GM11168 (cell line): ENCODE data around the gene CIAO2A.

Experiments used
- in situ Hi-C: fragments of 300-500 bp; cut with MboI; formaldehyde crosslinking; loops from one replicate; pipeline ENCODE4 v1.12.0; 2022; ENCODE audit warnings: low sequenced_read_pairs; ENCODE audit not compliant: unreplicated experiment

CIAO2A gene

GRCh38 chr15:64112073-64112772, 18.6 kb upstream of the CIAO2A start:
- in situ Hi-C loops: loop anchor here (5.0 kb wide), 1 partner anchor 45 kb away; no protein-coding TSS in a partner anchor

DNA sequence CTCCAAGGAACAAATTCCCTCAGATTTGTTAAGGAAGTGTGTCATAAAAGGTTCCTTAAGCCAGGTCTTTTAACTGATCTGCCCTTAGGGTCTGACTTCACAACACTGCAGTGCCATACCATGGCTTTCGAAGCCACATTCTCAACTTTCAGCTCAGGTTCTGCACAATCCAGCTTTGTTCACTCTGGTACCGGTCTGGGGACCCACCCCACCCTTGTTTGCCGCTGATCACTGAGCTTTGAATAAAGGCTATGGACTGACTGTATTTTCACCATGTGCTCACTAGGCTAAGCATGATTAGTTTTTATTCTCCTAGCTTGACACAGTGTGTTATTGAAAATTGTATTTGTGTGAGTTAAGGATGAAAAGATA, 18.0 kb upstream of the CIAO2A start:
- in situ Hi-C loops: loop anchor here (5.0 kb wide), 1 partner anchor 46 kb away; no protein-coding TSS in a partner anchor

DNA sequence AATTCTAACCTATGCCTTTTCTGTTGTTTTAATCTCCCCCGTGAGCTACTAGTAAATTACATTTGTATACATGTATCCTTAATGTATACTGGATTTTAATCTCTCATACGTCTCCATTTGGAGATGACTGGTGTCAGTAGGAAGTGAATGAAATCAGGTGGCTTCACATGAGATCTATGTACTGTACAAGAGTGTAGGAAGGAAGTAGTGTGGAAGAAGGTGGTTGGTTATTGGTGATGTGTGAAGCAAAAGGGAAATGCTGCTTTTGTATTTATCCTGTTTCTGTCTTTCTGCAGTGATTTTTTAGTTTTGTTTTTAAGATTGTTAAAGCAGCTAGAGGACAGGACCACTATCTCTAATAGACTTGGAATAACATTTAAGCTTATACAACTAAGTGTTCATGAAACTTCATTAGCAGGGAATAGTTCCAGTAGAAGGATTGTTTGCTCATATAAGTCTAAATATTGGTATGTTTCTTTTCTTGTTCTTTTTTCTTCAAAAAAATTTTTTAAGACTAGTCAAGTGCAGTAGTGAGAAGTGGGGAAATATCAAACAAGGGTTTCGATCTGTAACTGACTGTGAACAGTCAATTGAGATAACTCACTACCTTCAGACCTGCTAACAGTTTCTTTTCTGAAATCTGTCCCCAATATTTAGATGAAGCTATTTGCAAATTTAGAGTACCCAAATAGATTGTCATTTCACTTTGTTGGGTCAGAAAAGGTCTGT, 17.5 kb upstream of the CIAO2A start:
- in situ Hi-C loops: loop anchor here (5.0 kb wide), 1 partner anchor 46 kb away; no protein-coding TSS in a partner anchor

GRCh38 chr15:64110108-64110701, 16.6 kb upstream of the CIAO2A start:
- in situ Hi-C loops: loop anchor here (5.0 kb wide), 1 partner anchor 47 kb away; no protein-coding TSS in a partner anchor

DNA sequence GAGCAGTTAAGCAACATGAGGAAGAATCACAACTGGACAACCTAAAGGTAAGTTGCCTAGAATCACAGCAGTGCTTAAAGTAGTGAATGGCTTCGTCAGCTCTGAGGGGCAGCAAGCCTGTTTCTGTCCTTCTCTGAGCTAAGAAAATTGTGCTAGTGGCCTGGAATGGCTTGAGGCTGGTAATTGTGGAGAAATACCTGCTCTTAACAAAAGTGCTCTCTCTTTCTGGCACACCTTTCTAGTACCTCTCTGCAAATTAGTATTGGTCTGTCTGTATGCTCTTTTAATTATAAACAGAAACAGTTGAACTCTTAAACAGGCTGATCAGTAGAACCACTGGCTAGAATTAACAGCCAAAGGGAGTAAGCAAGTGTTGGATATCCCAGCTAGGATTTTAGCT, 13.7 kb upstream of the CIAO2A start:
- in situ Hi-C loops: no loop called here

DNA sequence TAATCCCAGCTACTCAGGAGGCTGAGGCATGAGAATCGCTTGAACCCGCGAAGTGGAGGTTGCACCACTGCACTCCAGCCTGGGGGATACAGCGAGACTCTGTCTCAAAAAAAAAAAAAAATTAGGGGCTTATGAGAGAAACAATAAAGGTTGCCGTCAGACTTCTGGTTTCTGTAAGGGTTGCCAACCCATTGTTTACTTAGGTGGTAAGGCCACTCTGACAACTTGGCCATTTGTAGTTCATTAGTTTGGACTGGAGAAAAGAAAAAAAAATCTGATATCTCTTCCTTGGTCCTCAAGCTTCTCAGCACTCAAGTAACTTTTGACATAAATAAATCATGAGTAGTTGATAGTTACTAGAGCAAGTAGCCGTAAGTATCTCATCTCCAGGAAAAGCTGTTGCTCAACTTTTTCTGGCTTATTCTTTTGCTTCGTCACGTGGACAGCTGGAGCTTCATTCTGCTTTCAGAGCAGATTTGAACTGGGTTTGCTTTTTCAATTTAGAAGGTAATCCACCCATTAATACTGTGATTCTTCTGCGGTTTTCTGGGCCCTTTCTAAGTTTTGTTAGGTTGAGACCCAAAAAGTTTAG, 11.6 kb upstream of the CIAO2A start:
- in situ Hi-C loops: no loop called here

GRCh38 chr15:64102497-64102896, 8.9 kb upstream of the CIAO2A start:
- in situ Hi-C loops: no loop called here

GRCh38 chr15:64100958-64101357, 7.3 kb upstream of the CIAO2A start:
- in situ Hi-C loops: no loop called here

GRCh38 chr15:64099379-64099778, 5.7 kb upstream of the CIAO2A start:
- in situ Hi-C loops: no loop called here

DNA sequence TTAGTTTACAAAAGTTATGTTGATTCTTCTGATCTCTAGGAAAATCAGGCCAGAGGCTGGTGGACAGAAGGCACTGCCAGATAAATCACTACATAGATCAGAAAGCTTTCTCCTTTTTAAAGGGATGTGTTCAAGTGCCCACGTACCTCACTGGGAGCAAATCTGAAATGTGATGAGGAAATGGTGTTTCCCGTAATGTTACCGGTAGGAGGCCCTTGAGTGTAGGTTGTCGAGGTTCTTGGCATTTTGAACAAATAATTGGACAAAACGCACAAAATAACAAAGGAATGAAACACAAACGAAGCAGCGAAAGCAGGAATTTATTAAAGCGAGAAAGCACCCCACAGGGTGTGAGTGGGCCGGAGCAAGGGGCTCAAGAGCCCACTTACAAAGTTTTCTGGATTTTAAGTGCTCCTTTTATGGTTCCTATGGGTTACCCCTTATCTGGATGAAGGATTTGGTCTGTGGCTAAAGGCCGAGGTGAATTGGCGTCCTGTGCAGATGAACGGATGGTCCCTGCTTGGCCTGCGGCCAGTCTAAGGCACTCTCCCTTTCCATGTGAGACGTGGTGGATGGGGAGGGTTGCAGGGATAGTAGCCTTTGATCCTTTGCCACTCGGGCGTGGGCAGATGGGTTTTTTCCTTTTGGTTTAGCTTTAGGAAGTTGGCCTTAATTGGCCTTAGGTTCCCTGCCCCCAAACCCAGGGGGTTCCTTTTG, 3.2 kb upstream of the CIAO2A start:
- in situ Hi-C loops: no loop called here

- in situ Hi-C loops: no loop called here
Observed at GRCh38 chr15:64095795-64096667, 2.4 kb upstream of the CIAO2A start, which contains the start of gene SNX1. SNX1 (plus strand) TSS chr15:64095982; CDS start chr15:64096014, 32 bp downstream.

DNA sequence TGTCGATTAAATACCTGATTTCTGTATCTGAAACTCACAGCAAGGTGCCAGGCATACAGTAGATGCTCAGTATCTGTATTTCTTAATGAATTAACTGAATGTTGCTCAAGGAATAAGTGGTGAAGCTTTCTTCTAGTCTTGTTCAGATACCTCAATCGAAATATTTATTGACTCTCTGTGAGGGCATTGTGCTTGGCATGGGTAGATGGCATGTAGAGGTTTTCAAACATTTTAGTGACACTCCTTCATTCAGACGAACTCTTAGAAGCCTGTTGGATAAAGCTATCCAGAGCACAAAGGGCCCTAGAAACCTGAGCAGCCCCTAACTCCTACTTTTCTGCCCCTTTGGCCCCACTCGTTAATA, 1.8 kb upstream of the CIAO2A start:
- in situ Hi-C loops: no loop called here

DNA sequence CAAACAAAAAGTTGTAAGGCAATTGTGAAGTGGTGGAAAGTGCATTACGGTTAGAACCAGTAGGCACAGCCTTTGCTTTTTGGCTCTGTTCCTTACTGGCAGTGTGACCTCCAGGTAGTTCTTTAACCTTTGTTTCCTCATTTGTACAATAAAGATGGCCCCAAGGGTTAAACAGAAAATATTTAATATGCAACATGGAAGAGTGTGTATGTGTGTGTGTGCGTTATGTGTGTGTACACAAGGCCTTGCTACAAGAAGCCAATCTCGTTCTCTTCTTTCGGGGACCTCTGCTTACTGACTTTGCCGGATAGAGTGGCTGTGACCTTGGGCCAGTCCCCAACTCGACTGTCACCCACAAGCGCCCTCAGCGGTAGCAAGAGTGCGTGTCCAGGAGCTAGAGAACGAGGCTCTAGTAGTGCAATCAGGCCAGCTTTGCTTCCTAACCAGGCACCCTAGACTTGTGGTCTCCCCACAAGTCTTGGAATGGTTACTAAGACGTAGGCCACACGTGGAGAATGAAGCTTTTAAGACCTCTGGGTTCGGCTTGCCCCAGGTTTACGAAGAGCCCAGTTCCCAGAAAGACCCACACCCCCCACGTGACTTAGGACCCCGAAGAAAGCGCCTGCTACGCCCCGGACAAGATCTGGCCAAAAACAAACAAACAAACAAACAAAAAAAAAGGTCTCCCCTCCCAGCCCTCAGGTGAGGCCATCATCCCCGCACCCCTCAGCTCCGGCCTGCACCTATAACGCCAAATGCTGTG, 593 bp downstream of the CIAO2A start:
- in situ Hi-C loops: no loop called here

DNA sequence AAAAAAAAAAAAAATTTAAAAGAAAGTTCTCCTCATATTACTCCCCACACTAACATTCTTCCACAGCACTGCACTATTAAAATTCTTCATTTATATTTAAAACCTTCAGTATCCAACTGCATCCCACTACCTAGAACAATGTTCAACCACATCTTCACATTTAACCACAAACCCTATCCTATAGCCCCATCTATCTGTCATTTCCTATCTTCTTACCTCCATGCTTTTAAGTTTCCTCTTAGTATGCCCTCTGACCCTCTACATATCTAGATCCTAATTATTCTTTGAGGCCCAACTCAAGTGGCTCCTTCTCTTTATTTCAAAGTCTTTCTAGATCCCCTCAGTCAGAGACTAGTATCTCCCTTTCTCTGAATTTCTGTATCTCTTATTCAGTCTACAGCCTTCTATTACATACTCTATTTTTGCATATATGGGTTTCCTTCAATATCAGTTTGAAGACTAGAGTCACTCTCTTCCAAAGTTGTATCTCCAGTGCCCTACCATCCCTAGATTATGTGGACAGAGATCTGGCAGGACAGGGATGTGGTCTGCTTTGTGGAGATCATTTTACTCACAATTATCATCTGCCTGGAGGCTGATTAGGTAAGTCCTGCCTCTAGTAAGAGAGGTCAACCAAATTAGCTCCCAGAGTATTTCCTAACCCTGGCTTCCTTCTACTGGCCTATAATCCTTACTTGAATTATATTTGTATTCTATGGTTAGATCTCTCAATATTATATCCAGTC, 1.4 kb downstream of the CIAO2A start:
- in situ Hi-C loops: no loop called here

DNA sequence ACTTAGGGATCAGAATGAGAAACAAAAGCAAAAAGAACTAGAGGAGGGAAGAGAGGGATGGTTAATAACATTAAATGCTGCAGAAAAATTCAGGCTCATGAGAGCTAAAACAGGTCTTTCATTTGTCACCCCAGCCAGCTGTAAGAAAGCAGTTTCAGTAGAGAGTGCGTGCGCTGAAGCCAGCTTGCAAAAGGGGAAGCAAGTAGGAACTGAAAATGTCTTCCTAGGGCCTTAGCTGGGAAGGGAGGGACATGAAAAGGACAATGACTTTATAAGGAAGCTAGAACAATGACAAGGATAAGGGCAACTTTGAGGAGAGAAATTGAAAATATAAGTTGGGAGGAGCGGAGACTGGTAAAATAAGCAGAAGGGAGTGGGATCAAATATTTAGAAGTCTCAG, 3.1 kb downstream of the CIAO2A start:
- in situ Hi-C loops: no loop called here

- in situ Hi-C loops: no loop called here
Observed at GRCh38 chr15:64089543-64090280, 3.9 kb downstream of the CIAO2A start.

- in situ Hi-C loops: no loop called here
Observed at GRCh38 chr15:64082757-64083156, 10.9 kb downstream of the CIAO2A start.
